Measurements from ENCODE around the gene PTPRA. TPM values are rescaled to one million over a fixed set of nuclear protein-coding genes. Genes with fewer than 3 reads are reported as not detected.

The PTPRA gene
- total RNA-seq, 2 experiments from 2014 or later, result 42.0 to 43.1 TPM

- Mint-ChIP-seq H3K27me3 (peaks cover 43% of the 10 kb centered on the region), H3K4me3 (no peak overlapping the region), H3K36me3 (ENCODE audit: low read depth) (no peaks in the 10 kb centered on the region), H3K9me3 (no peaks in the 10 kb centered on the region), H3K4me1 (ENCODE audit: low read depth) (peaks cover 10% of the 10 kb centered on the region), H3K27ac (no peak overlapping the region)
- DNase-seq (no peak), ATAC-seq (no peak)
- TF ChIP-seq CTCF (IDR thresholded peaks at IDR 0.05), result no peak
- POLR2A ChIA-PET, result no interaction called here
- CTCF ChIA-PET, result no interaction called here
- intact Hi-C loops (cut with micrococcal nuclease), result no loop called here
These were observed 207.7 kb downstream of the PTPRA start for GRCh38 chr20:3080939-3081388.

GRCh38 chr20:3081641-3082040, 208.4 kb downstream of the PTPRA start:
- no peak for TF ChIP-seq CTCF (IDR thresholded peaks at IDR 0.05)
- Mint-ChIP-seq H3K4me3 (no peak overlapping the region), H3K4me1 (ENCODE audit: low read depth) (peaks cover 10% of the 10 kb centered on the region), H3K9me3 (no peaks in the 10 kb centered on the region), H3K27ac (no peak overlapping the region), H3K36me3 (ENCODE audit: low read depth) (no peaks in the 10 kb centered on the region), H3K27me3 (peaks cover 43% of the 10 kb centered on the region)
- POLR2A ChIA-PET, result no interaction called here
- CTCF ChIA-PET, result no interaction called here
- no peak for DNase-seq
- no peak for ATAC-seq
- intact Hi-C loops (cut with micrococcal nuclease), result no loop called here

- H3K4me3 Mint-ChIP-seq, result peak overlapping the region; percentile 43
- DNase-seq, result no peak
- POLR2A ChIA-PET, result no interaction called here
These were observed 209.1 kb downstream of the PTPRA start for GRCh38 chr20:3082306-3082951.

GRCh38 chr20:3082955-3083952, 210.0 kb downstream of the PTPRA start:
- H3K27ac Mint-ChIP-seq, result no peak overlapping the region
- H3K4me3 Mint-ChIP-seq, result peak overlapping the region; percentile 38
- intact Hi-C loops (cut with micrococcal nuclease), result no loop called here
- peaks cover 39% of the 10 kb centered on the region for H3K27me3 Mint-ChIP-seq
- POLR2A ChIA-PET, result interaction anchor here (0.8 to 1.8 kb wide), 2 partner anchors 11 to 31 kb away, joined by 3 to 4 read pairs; no protein-coding TSS in a partner anchor
- peaks cover 4% of the 10 kb centered on the region for H3K4me1 Mint-ChIP-seq (ENCODE audit: low read depth)
- ATAC-seq (peak; percentile 35), DNase-seq (no peak)
- no peaks in the 10 kb centered on the region for H3K36me3 Mint-ChIP-seq (ENCODE audit: low read depth)
- H3K9me3 Mint-ChIP-seq, result no peaks in the 10 kb centered on the region
- CTCF ChIA-PET, result interaction anchor here (0.6 kb wide), 1 partner anchor 32 kb away, joined by 3 read pairs; no protein-coding TSS in a partner anchor
- TF ChIP-seq CTCF (IDR thresholded peaks at IDR 0.05), result no peak

More at GRCh38 chr20:3082306-3082951, 209.1 kb downstream of the PTPRA start:
- intact Hi-C loops (cut with micrococcal nuclease), result no loop called here
- Mint-ChIP-seq H3K27ac (no peak overlapping the region), H3K9me3 (no peaks in the 10 kb centered on the region), H3K36me3 (ENCODE audit: low read depth) (no peaks in the 10 kb centered on the region), H3K27me3 (peaks cover 43% of the 10 kb centered on the region), H3K4me1 (ENCODE audit: low read depth) (peaks cover 9% of the 10 kb centered on the region)
- TF ChIP-seq CTCF (IDR thresholded peaks at IDR 0.05), result no peak
- ATAC-seq, result peak; percentile 45
- CTCF ChIA-PET, result no interaction called here

Data from activated CD8-positive, alpha-beta T cell treated with anti-CD3 and anti-CD28 coated beads for 36 hours (primary cell).